MV-4-11 (cell line): Measurements from ENCODE around the gene MEAK7.

Source experiments
- DNase-seq: peaks from one replicate; lab custom pipeline; 2025; lab: John Stamatoyannopoulos, UW

Gene MEAK7

GRCh38 chr16:84486551-84487235 is 17.8 kb downstream of the MEAK7 start:
- DNase-seq, result no peak

- DNase-seq, result no peak
These were observed 18.3 kb downstream of the MEAK7 start for GRCh38 chr16:84486126-84486525.

GRCh38 chr16:84485255-84486010 is 19.0 kb downstream of the MEAK7 start:
- DNase-seq, result no peak

GRCh38 chr16:84484579-84485254 is 19.7 kb downstream of the MEAK7 start:
- DNase-seq, result no peak

GRCh38 chr16:84483882-84484565 is 20.4 kb downstream of the MEAK7 start:
- no peak for DNase-seq

GRCh38 chr16:84482951-84483881 is 21.2 kb downstream of the MEAK7 start:
- DNase-seq, result no peak

- no peak for DNase-seq
These were observed 22.2 kb downstream of the MEAK7 start for GRCh38 chr16:84482001-84482891.

- DNase-seq, result no peak
These were observed 23.3 kb downstream of the MEAK7 start for GRCh38 chr16:84481051-84481735.

GRCh38 chr16:84479716-84480450 is 24.6 kb downstream of the MEAK7 start:
- DNase-seq, result no peak

- DNase-seq, result no peak
These were observed 26.1 kb downstream of the MEAK7 start for GRCh38 chr16:84478172-84478947.

GRCh38 chr16:84477661-84478060 is 26.8 kb downstream of the MEAK7 start:
- DNase-seq, result no peak

- DNase-seq, result no peak
These were observed 28.1 kb downstream of the MEAK7 start for GRCh38 chr16:84476401-84476800.

GRCh38 chr16:84475643-84476240 is 28.7 kb downstream of the MEAK7 start:
- DNase-seq, result no peak

GRCh38 chr16:84471966-84472365 is 32.5 kb downstream of the MEAK7 start:
- DNase-seq, result no peak

GRCh38 chr16:84471316-84471715 is 33.1 kb downstream of the MEAK7 start:
- no peak for DNase-seq

GRCh38 chr16:84467709-84468108 is 36.8 kb downstream of the MEAK7 start:
- no peak for DNase-seq

GRCh38 chr16:84467256-84467655 is 37.2 kb downstream of the MEAK7 start:
- no peak for DNase-seq

GRCh38 chr16:84466692-84467091 is 37.8 kb downstream of the MEAK7 start:
- no peak for DNase-seq
